SK-N-SH treated with all-trans-retinoic acid at 6 μM for 48 hours (cell line): ENCODE measurements around the gene COL4A2.

ENCODE experiments used
- ATAC-seq: fragments of 200-7000 bp; cut with Tn5 transposase; 3 replicates; pipeline ENCODE4 v1.9.1; 2020; ENCODE audit warnings: mild to moderate bottlenecking, moderate library complexity
- BACH2 ChIP-seq: fragments of 250-450 bp; sonication (Bioruptor Pico); IDR thresholded peaks from 2 replicates; pipeline ENCODE4 v1.9.0; 2021; ENCODE audit warnings: mild to moderate bottlenecking, borderline replicate concordance
- CSDC2 ChIP-seq: fragments of 250-450 bp; sonication (Bioruptor Pico); IDR thresholded peaks from 2 replicates; pipeline ENCODE4 v1.5.0; 2020; ENCODE audit warnings: mild to moderate bottlenecking, moderate library complexity
- ESRRG ChIP-seq: fragments of 250-450 bp; sonication (Bioruptor Pico); IDR thresholded peaks from 2 replicates; pipeline ENCODE4 v1.6.1; 2021; ENCODE audit warnings: mild to moderate bottlenecking
- ISL1 ChIP-seq: fragments of 250-450 bp; sonication (Bioruptor Pico); IDR thresholded peaks from 2 replicates; pipeline ENCODE4 v2.1.2; 2022; ENCODE audit warnings: mild to moderate bottlenecking, moderate library complexity
- OSR1 ChIP-seq: fragments of 250-450 bp; sonication (Bioruptor Pico); IDR thresholded peaks from 2 replicates; pipeline ENCODE4 v1.8.0; 2022; ENCODE audit warnings: moderate library complexity, mild to moderate bottlenecking, inconsistent platforms
- PPARA ChIP-seq: fragments of 250-450 bp; sonication (Bioruptor Pico); IDR thresholded peaks from 2 replicates; pipeline ENCODE4 v1.5.0; 2020; ENCODE audit warnings: mild to moderate bottlenecking, borderline replicate concordance
- RARB ChIP-seq: fragments of 250-450 bp; sonication (Bioruptor Pico); IDR thresholded peaks from 2 replicates; pipeline ENCODE4 v1.8.0; 2021; ENCODE audit warnings: mild to moderate bottlenecking, moderate library complexity
- SNAI2 ChIP-seq: fragments of 250-450 bp; sonication (Bioruptor Pico); IDR thresholded peaks from 2 replicates; pipeline ENCODE4 v1.5.0; 2020; ENCODE audit warnings: mild to moderate bottlenecking, moderate library complexity
- TCF4 ChIP-seq: fragments of 250-450 bp; sonication (Bioruptor Pico); IDR thresholded peaks from 2 replicates; pipeline ENCODE4 v1.8.0; 2021; ENCODE audit warnings: mild to moderate bottlenecking, moderate library complexity, borderline replicate concordance
- ZC3H10 ChIP-seq: fragments of 250-450 bp; sonication (Bioruptor Pico); IDR thresholded peaks from 2 replicates; pipeline ENCODE4 v1.5.1; 2021; ENCODE audit warnings: mild to moderate bottlenecking, moderate library complexity
- ZFP3 ChIP-seq: fragments of 250-450 bp; sonication (Bioruptor Pico); IDR thresholded peaks from 2 replicates; pipeline ENCODE4 v1.5.0; 2020; ENCODE audit warnings: mild to moderate bottlenecking, moderate library complexity
- ZFP30 ChIP-seq: fragments of 450-650 bp; formaldehyde crosslinking; IDR thresholded peaks from 2 replicates; pipeline ENCODE4 v1.5.0; 2022; ENCODE audit warnings: mild to moderate bottlenecking, moderate library complexity
- ZNF565 ChIP-seq: fragments of 450-650 bp; formaldehyde crosslinking; conservative IDR thresholded peaks from 2 replicates; pipeline ENCODE4 v1.5.0; 2020; ENCODE audit warnings: low read depth, mild to moderate bottlenecking, moderate library complexity
- ZNF70 ChIP-seq: fragments of 450-650 bp; formaldehyde crosslinking; IDR thresholded peaks from 2 replicates; pipeline ENCODE4 v1.5.0; 2020; ENCODE audit warnings: mild to moderate bottlenecking, moderate library complexity
- ZNF8 ChIP-seq: fragments of 450-650 bp; formaldehyde crosslinking; IDR thresholded peaks from 2 replicates; pipeline ENCODE4 v1.5.0; 2020; ENCODE audit warnings: mild to moderate bottlenecking, moderate library complexity
- TF ChIP-seq, protein P1 (sequence below): fragments of 250-450 bp; sonication (Bioruptor Pico); IDR thresholded peaks from 2 replicates; pipeline ENCODE4 v1.5.1; 2021; ENCODE audit warnings: mild to moderate bottlenecking, moderate library complexity
- TF ChIP-seq, protein P2 (sequence below): fragments of 250-450 bp; sonication (Bioruptor Pico); IDR thresholded peaks from 2 replicates; pipeline ENCODE4 v1.5.1; 2020; ENCODE audit warnings: low read depth, mild to moderate bottlenecking, moderate library complexity
- TF ChIP-seq, protein P3 (sequence below): fragments of 250-450 bp; sonication (Bioruptor Pico); IDR thresholded peaks from 2 replicates; pipeline ENCODE4 v1.8.0; 2020; ENCODE audit warnings: mild to moderate bottlenecking, moderate library complexity, borderline replicate concordance
- TF ChIP-seq, protein P4 (sequence below): fragments of 250-450 bp; sonication (Bioruptor Pico); IDR thresholded peaks from 2 replicates; pipeline ENCODE4 v1.8.0; 2021; ENCODE audit warnings: low read depth, mild to moderate bottlenecking, moderate library complexity, borderline replicate concordance
- TF ChIP-seq, protein P5 (sequence below): fragments of 250-450 bp; sonication (Bioruptor Pico); IDR thresholded peaks from 2 replicates; pipeline ENCODE4 v1.5.0; 2020; ENCODE audit warnings: mild to moderate bottlenecking, moderate library complexity

Gene COL4A2

DNA sequence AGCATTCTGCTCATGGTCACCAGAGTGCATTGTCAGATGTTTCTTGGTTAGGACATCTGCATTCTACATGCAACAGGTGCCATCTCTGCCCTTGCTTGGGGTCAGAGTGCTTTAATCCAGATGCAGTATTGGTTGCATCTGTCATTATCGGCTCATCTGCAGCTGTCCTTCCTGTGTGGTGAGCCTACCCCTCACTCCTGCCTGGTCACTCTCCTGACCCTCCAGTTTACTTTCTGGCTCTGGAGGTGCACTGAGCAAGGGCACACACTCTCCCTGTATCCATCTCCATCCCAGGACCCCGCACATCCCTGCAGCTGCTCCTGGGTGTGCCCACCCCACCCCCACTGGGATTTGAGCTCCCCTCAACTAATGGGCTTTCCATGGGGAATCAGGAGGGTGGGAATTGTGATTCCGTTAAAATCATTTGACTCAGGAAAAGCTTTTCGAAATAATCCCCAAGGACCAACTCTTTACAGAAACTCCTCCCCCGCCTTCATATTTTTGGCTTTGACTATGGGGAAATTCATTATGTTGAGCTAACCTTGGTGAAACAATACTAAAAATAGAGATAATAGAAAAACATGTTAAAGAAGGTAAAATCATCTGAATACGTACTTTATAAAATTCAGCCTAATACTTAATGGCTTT is 70.2 kb downstream of the COL4A2 start:
- ATAC-seq = no peak
- TF ChIP-seq PPARA (no peak), SNAI2 (CRISPR knock-in tag) (no peak), ESRRG (no peak), ZC3H10 (no peak), ISL1 (CRISPR knock-in tag) (no peak), TCF4 (no peak), BACH2 (CRISPR knock-in tag) (no peak)
- TF ChIP-seq, protein P1, sequence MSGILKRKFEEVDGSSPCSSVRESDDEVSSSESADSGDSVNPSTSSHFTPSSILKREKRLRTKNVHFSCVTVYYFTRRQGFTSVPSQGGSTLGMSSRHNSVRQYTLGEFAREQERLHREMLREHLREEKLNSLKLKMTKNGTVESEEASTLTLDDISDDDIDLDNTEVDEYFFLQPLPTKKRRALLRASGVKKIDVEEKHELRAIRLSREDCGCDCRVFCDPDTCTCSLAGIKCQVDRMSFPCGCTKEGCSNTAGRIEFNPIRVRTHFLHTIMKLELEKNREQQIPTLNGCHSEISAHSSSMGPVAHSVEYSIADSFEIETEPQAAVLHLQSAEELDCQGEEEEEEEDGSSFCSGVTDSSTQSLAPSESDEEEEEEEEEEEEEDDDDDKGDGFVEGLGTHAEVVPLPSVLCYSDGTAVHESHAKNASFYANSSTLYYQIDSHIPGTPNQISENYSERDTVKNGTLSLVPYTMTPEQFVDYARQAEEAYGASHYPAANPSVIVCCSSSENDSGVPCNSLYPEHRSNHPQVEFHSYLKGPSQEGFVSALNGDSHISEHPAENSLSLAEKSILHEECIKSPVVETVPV = no peak
- TF ChIP-seq, protein P2, sequence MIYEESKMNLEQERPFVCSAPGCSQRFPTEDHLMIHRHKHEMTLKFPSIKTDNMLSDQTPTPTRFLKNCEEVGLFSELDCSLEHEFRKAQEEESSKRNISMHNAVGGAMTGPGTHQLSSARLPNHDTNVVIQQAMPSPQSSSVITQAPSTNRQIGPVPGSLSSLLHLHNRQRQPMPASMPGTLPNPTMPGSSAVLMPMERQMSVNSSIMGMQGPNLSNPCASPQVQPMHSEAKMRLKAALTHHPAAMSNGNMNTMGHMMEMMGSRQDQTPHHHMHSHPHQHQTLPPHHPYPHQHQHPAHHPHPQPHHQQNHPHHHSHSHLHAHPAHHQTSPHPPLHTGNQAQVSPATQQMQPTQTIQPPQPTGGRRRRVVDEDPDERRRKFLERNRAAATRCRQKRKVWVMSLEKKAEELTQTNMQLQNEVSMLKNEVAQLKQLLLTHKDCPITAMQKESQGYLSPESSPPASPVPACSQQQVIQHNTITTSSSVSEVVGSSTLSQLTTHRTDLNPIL = no peak

DNA sequence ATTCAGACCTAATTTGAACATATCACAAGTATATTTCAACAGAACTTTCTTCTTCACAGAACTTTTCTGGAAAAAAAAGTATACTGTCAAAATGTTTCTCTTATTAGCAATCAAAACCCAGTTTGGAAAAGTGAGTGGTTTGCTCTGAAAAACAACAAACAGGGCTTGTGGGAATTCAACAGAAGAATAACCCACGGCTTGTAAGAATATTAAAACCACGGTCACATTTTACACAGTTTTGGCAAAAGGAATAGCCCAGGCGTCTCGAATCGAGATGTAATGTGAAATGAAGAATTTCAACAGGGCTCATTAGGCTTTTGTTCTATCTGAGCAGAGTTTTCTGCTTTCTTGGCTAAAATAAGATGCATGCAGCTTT is 70.7 kb downstream of the COL4A2 start:
- TF ChIP-seq SNAI2 (CRISPR knock-in tag) (no peak), PPARA (no peak), ESRRG (no peak), ZFP30 (no peak), ZFP3 (CRISPR knock-in tag) (no peak), ZNF70 (CRISPR knock-in tag) (no peak), ZNF565 (no peak), CSDC2 (CRISPR knock-in tag) (no peak)
- TF ChIP-seq, protein P3, sequence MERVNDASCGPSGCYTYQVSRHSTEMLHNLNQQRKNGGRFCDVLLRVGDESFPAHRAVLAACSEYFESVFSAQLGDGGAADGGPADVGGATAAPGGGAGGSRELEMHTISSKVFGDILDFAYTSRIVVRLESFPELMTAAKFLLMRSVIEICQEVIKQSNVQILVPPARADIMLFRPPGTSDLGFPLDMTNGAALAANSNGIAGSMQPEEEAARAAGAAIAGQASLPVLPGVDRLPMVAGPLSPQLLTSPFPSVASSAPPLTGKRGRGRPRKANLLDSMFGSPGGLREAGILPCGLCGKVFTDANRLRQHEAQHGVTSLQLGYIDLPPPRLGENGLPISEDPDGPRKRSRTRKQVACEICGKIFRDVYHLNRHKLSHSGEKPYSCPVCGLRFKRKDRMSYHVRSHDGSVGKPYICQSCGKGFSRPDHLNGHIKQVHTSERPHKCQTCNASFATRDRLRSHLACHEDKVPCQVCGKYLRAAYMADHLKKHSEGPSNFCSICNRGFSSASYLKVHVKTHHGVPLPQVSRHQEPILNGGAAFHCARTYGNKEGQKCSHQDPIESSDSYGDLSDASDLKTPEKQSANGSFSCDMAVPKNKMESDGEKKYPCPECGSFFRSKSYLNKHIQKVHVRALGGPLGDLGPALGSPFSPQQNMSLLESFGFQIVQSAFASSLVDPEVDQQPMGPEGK (CRISPR knock-in tag) = no peak
- TF ChIP-seq, protein P4, sequence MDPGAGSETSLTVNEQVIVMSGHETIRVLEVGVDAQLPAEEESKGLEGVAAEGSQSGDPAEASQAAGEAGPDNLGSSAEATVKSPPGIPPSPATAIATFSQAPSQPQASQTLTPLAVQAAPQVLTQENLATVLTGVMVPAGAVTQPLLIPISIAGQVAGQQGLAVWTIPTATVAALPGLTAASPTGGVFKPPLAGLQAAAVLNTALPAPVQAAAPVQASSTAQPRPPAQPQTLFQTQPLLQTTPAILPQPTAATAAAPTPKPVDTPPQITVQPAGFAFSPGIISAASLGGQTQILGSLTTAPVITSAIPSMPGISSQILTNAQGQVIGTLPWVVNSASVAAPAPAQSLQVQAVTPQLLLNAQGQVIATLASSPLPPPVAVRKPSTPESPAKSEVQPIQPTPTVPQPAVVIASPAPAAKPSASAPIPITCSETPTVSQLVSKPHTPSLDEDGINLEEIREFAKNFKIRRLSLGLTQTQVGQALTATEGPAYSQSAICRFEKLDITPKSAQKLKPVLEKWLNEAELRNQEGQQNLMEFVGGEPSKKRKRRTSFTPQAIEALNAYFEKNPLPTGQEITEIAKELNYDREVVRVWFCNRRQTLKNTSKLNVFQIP (CRISPR knock-in tag) = no peak
- no peak for ATAC-seq

DNA sequence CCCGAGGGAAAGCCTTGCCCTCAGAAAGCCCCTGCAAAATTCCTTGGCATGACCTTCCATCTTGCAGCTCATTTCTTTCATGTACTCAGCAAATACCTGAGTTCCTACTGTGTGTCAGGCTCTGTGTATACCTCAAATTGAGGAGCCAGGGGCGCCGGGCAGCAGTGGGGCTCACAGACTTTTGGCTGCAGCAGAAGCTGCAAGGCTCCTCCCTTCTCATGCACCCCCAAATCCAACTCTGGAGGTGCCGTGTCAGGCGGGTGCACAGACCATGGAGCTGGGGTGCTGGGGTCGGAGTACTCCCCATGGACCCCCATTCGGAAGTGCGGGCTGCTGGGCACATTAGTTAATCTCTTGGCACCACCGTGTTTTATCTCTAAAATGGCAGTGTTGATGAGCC is 72.3 kb downstream of the COL4A2 start:
- TF ChIP-seq ZC3H10 = no peak
- no peak for TF ChIP-seq ZFP30
- TF ChIP-seq, protein P2 = no peak
- TF ChIP-seq, protein P1 = no peak
- TF ChIP-seq OSR1 (CRISPR knock-in tag) = no peak
- no peak for TF ChIP-seq ZFP3 (CRISPR knock-in tag)
- no peak for TF ChIP-seq ZNF8 (CRISPR knock-in tag)
- TF ChIP-seq RARB (CRISPR knock-in tag) = no peak
- TF ChIP-seq, protein P5, sequence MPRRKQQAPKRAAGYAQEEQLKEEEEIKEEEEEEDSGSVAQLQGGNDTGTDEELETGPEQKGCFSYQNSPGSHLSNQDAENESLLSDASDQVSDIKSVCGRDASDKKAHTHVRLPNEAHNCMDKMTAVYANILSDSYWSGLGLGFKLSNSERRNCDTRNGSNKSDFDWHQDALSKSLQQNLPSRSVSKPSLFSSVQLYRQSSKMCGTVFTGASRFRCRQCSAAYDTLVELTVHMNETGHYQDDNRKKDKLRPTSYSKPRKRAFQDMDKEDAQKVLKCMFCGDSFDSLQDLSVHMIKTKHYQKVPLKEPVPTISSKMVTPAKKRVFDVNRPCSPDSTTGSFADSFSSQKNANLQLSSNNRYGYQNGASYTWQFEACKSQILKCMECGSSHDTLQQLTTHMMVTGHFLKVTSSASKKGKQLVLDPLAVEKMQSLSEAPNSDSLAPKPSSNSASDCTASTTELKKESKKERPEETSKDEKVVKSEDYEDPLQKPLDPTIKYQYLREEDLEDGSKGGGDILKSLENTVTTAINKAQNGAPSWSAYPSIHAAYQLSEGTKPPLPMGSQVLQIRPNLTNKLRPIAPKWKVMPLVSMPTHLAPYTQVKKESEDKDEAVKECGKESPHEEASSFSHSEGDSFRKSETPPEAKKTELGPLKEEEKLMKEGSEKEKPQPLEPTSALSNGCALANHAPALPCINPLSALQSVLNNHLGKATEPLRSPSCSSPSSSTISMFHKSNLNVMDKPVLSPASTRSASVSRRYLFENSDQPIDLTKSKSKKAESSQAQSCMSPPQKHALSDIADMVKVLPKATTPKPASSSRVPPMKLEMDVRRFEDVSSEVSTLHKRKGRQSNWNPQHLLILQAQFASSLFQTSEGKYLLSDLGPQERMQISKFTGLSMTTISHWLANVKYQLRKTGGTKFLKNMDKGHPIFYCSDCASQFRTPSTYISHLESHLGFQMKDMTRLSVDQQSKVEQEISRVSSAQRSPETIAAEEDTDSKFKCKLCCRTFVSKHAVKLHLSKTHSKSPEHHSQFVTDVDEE (CRISPR knock-in tag) = no peak
- TF ChIP-seq ZNF70 (CRISPR knock-in tag) = no peak
- no peak for ATAC-seq
